GM12892 (cell line): ENCODE results near the gene SMARCD3.
A peak's percentile ranks its signal among the peaks of the same experiment; 100 is the strongest.

Experiments used
- DNase-seq: peaks from one replicate; pipeline ENCODE4 v3.0.0; 2011; ENCODE audit not compliant: insufficient read length
- FAIRE-seq: peaks from 2 replicates; lab custom pipeline; 2011; peaks lifted over from hg19 to GRCh38; lab: Jason Lieb, UNC
- POLR2A ChIP-seq: IDR thresholded peaks from 2 replicates; pipeline ENCODE4 v1.6.1; 2011; ENCODE audit warnings: low read depth, low read length, control low read depth
- POLR2AphosphoS5 ChIP-seq: IDR thresholded peaks from 2 replicates; pipeline ENCODE4 v1.6.1; 2011; ENCODE audit warnings: low read depth, low read length, control low read depth
- TAF1 ChIP-seq: IDR thresholded peaks from 2 replicates; pipeline ENCODE4 v1.6.1; 2011; ENCODE audit warnings: low read depth, mild to moderate bottlenecking, control low read depth, low read length, borderline replicate concordance

Gene SMARCD3

GRCh38 chr7:151252961-151253711 is 4.6 kb upstream of the SMARCD3 start:
- TF ChIP-seq TAF1 (no peak), POLR2A (no peak), POLR2AphosphoS5 (no peak)
- DNase-seq: no peak
- no peak for FAIRE-seq

- TF ChIP-seq POLR2AphosphoS5: no peak
- TF ChIP-seq POLR2A: no peak
- no peak for TF ChIP-seq TAF1
- DNase-seq: no peak
- FAIRE-seq: no peak
Measured at GRCh38 chr7:151252561-151252835, 4.0 kb upstream of the SMARCD3 start.

DNA sequence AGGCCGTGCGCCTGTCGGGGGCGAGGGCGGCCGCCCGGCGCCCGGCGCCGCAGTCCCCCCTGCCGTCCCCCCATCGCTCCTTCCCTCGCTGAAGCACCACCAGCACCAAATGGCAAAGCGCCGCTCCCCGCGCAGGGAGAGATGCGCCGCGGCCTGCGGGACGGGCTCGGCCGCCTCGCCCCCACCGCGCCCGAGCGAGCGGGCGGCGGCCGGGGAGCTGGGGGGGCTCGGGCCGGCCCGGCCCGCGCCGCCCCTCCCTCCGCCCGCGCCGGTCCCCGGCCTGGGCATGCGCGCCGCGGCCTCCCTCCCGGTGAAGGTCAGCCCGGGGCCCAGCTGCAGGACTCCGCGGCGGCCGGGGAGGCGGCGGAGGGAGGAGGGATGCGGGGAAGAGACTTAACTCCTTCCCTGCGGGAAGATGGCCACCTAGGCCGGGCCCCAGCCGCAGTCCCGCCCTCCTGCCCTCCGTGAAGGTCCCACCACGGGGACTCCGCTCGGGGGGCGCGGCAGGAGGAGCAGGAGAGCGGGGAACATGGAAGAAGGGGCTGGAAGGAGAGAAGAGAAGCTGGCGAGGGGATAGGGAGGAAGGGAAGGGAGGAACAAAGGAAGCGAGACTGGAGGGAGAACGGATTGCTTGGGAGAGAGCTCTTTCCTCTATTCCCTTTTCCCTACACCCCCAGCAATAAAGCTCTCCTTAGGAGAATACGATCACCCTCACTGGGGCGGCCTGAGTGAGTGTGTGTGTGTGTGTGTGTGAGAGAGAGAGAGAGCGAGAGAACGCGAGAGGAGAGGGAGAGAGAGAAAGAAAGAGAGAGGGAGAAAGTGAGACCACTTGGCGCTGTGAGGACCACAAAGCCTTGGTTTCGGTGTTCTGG is 3.4 kb upstream of the SMARCD3 start:
- DNase-seq (no peak), FAIRE-seq (no peak)
- TF ChIP-seq POLR2AphosphoS5 (no peak), POLR2A (no peak), TAF1 (no peak)

DNA sequence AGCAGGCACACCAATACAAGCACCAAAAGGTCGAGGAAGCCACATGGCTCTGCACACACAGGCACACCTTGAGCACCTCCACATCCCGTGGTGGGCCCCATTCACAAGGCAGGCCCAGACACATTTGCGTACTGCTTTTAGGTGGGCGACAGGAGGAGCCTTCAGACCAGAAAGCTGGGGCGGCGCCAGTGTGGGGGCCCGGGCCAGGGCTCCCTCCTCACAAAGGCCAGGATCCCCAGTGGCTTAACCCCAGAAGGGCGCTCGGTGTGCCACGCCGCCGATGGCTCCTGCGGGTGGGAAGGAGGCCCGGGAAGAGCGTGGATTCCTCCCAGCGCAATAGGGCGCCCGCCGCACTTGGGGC is 2.8 kb upstream of the SMARCD3 start:
- TF ChIP-seq POLR2AphosphoS5 (no peak), POLR2A (no peak), TAF1 (no peak)
- FAIRE-seq (no peak), DNase-seq (no peak)

GRCh38 chr7:151250181-151251132 is 2.0 kb upstream of the SMARCD3 start:
- no peak for FAIRE-seq
- TF ChIP-seq POLR2AphosphoS5 (no peak), POLR2A (no peak), TAF1 (no peak)
- no peak for DNase-seq

DNA sequence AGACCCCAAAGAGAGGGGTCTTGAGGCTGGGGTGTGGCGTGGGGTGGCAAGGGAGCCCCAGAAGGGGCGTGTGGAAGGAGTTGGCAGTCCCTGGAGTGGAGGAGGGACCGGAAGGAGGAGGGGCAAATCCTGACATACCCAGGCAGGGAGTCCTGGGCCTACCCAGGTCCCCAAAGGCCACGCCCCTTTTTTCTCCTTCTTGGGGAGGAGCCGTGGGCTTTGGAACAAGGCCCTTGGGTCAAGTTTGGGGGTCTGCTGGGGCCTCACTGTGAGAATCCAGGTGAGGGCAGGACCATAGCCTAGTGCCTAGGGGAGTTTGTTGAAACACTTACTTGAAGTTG is 1.2 kb upstream of the SMARCD3 start:
- DNase-seq (no peak), FAIRE-seq (no peak)
- no peak for TF ChIP-seq POLR2A
- no peak for TF ChIP-seq TAF1
- no peak for TF ChIP-seq POLR2AphosphoS5

GRCh38 chr7:151249034-151249731 is 689 bp upstream of the SMARCD3 start:
- FAIRE-seq: peak; percentile 66
- no peak for DNase-seq
- TF ChIP-seq POLR2AphosphoS5: no peak
- TF ChIP-seq POLR2A: no peak
- no peak for TF ChIP-seq TAF1

DNA sequence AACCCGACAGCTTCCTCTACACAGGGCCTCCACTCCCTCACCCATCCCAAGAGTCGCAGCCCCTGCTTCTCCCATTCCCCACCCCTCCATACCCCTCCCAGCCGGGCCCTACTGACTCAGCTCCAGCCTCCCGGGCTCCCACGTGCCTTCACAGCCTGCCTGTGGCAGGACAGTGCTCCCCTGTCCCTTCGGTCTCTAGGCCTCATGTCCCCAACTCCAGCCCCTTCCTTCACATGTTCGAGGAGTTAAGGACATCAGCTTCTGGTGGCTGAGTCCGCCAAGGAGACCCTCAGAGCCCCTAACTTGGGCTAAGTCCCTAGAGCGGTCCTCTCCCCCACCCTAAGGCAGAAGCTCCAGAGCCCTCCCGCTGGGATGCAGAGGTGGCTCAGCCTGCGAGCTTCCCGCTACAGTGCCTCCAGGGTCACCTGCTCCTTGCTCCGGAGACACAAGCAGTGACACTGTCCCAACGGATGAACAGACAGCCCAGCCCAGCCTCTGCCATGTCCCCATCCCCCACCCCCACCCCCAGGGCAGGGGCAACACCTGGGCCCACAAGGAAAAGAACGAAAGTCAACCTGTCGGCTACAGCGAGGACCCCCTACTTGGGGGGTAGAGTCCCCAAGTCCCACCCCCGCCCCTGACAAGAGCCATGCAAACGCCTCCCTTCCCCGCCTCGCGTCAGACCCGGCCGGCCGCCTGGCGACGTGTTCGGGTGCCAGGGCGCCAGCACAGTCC is 716 bp downstream of the SMARCD3 start:
- no peak for TF ChIP-seq POLR2AphosphoS5
- DNase-seq: no peak
- no peak for FAIRE-seq

DNA sequence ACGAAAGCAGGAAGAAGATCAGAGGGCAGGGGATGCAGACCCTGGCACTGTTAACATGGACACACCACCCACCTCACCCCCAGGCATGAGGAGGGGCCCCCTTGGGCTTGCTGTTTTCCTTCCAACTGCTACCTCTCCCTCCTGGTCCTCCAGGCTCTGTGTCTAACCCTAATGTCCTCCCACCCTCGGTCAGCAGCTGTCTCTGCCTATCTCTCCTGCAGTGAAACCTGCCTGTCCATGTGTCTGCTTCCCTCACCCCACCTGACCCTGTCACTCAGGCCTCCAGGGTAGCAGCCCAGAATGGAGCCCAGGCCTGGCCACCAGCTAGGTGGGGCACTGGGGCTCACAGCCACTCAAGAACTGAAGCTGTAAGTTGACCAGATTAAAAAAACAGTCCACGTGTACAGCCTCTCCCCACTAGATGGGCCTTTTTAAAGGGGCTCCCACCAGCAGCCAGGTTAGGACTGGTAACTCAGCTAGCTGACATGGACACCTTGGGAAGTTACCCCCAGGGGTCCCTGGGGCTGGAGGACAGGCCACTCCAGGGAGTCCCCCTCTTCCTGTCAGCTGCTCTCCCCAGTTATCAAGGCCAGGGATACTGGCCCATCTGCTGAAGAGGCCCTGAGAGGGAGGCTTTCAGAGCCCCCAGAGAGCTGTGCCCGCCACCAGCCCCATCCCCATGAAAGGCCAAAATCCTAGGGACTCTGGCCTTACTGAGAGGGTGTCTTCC is 1.5 kb downstream of the SMARCD3 start:
- DNase-seq: no peak
- TF ChIP-seq POLR2AphosphoS5 (no peak), TAF1 (no peak), POLR2A (no peak)
- FAIRE-seq: no peak
